NCI-H524 treated with DMSO at 0.1 percent for 48 hours (cell line): ENCODE results near the gene WASF3.
A peak's percentile ranks its signal among the peaks of the same experiment; 100 is the strongest.
"Not testable (repeated sequence)": the region's sequence is repeated elsewhere in the genome, so short reads cannot be mapped to it uniquely, and the experiment has no call there.

Source experiments
- DNase-seq: peaks from one replicate; lab custom pipeline; 2025; lab: John Stamatoyannopoulos, UW

Gene WASF3

GRCh38 chr13:26716984-26717383 lies 159.5 kb downstream of the WASF3 start:
- DNase-seq, result no peak

- no peak for DNase-seq
These were observed 160.7 kb downstream of the WASF3 start for GRCh38 chr13:26718146-26718545.

GRCh38 chr13:26718872-26719271 lies 161.4 kb downstream of the WASF3 start:
- no peak for DNase-seq

DNA sequence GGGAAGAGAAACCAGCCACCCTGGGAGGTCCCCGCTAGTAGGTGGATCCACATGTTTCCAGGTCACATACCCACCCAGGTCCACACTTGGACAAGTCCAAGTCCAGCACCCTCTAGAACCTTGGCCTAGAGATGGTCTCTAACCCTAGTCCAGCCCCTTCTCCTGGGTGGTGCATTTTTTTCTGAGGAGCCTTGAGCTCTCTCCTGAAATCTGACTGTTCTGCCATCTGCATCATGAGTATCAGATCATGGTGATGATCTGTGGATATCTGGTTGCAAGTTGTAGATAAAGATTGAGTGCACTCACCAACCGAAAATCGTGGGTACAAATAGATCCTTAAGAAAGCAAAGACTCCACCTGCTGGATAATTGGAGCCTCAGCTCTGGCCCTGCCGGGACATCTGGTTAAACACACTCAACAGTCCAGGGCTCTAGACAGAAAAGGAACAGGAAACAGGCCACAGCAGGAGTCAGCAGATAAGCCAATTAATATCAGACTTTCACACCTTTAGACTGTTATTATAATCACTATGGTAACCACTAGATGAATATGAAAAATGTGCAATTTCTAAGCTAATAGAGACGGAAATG lies 162.0 kb downstream of the WASF3 start:
- DNase-seq, result peak; percentile 97

DNA sequence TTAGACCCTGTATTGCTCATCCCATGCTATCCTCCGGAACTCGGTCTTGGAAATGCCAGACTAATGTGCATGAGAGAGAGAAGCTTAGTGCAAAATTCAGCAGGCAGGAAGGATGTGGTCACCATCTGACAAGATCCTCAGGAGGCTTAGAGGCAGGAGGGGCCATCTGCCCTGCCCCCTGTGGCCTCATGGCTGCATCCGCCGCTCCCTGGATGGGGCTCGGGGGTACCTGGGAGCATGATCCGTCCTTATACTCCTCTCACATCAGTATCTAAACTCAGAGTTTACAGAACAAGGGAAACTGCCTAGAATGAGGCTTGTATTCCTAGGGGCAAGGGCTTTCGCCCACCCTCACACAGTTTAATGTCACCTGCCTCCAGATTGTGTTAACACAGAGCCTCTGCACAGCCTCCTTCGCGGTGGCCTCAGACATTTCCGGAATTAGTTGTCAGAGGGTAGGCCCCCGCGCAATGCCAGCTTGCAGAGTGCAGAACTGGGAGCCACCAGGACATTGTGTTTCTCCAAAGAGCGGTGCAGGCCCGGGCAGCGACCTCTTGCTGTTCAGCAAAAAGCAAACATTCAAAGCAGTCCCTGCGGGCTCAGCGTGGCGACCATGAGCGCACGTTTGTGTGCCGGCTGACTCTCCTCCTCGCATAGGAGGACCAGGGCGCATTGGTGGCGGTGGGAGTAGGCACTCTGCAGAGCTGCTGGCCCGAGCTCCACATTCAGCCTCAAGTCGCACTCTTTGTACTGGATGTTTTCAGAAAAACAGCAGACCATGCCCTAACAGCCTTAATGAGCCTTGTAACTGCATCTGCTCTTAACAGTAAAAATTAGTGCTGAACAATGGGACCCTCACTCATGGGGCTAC lies 164.0 kb downstream of the WASF3 start:
- DNase-seq, result peak; percentile 69

DNA sequence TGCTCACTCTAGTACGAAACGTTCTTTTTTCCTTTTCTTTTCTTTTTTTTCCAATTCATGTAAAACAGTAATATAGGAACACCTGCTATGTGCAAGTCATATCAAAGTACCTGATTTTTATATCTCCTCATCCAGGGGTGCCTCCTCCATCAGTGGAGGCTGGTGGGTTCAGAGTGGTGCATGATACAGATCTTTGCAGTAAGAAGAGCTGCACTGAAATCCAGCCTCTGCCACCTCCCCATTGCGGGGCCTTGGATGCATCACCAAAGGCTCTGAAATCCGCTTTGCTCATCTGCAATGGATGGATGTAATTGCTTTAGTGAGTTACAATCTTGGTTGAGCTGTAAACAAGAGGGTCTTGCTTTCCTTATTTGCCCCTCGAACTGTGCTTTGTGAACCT lies 164.8 kb downstream of the WASF3 start:
- DNase-seq, result no peak

- not testable (repeated sequence) for DNase-seq
These were observed 166.1 kb downstream of the WASF3 start for GRCh38 chr13:26723620-26724019.

GRCh38 chr13:26726684-26727083 lies 169.2 kb downstream of the WASF3 start:
- no peak for DNase-seq

- no peak for DNase-seq
These were observed 169.6 kb downstream of the WASF3 start for GRCh38 chr13:26727122-26727521.

GRCh38 chr13:26727633-26728032 lies 170.2 kb downstream of the WASF3 start:
- DNase-seq, result no peak

DNA sequence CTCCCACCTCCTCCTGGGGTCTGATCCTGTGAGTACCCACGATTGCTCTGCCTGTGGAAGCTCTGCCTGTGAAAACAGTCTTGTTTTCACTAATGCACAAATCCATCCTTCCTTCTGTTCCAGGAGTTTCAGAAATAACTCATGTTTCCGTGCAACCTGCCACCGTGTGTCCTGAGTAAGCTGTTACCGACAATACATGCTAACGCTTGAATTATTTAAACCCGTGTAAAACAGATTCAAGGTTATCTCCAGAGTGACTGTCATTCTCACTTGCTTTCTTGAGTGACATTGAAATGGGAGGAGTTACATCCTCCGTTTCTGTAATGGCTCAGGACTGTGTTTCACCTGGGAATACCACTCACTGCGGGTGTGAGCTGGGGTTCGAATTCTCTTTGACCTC lies 178.2 kb downstream of the WASF3 start:
- no peak for DNase-seq
